GM18499 (cell line): Measurements from ENCODE around the gene IQCH.

ENCODE experiments used
- ATAC-seq: cut with Tn5 transposase; IDR thresholded peaks from one replicate; pipeline ENCODE4 v1.9.1; 2021; ENCODE audit warnings: moderate number of reproducible peaks; ENCODE audit not compliant: insufficient read depth, unreplicated experiment

The IQCH gene

DNA sequence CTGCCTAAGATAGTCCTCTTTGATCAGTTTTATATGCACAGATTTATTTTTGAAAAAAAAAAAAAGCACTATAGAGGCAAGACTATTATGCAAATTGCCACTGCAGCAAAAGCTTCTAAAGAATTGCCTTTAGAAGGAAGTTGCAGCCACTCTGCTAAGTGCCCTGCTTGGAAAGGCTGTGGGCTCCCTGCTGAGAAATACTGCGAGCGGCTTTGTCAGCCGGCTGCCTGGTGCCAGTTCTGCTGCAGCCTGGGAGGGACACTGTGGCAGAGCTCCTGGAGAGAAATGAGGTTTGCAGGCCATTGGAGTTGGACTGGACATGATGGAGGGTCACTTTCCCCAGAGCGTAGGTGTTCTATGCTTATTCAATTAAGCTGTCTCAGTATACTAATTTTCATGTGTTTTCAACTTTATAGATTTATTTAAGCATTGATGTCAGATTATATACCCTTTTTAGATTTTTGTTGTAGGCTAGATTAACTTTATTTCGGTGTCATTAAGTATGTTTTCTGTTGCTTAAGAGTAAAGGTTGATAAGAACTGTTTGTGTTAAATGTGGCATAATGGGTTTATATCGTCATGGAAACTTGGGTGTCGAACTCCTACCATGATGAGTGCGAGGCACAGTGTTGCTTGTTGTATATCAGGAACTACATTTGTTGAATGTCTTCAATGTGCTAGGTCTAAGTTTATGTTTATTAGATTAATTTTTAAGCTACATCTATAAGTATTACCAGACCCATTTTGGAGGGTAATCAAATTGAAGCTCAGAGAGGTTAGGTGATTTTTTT is 294.5 kb downstream of the IQCH start:
- no peak for ATAC-seq

GRCh38 chr15:67549736-67550135 is 295.1 kb downstream of the IQCH start:
- no peak for ATAC-seq

DNA sequence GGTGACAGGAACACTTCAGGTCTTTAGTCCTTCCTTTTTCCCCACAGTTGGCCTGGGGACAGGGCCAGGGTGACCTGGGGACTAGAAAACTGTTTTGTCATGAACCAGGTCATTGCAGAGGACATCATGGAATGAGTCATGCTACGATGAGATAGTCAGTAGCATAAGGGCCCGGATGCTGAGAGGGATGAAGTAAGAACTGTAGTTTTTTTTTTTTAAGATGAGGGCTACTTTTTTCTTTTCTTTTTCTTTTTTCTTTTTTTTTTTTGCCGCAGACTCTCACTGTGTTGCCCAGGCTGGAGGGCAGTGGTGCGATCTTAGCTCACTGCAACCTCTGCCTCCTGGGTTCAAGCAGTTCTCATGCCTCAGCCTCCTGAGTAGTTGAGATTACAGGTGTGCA is 295.9 kb downstream of the IQCH start:
- no peak for ATAC-seq

DNA sequence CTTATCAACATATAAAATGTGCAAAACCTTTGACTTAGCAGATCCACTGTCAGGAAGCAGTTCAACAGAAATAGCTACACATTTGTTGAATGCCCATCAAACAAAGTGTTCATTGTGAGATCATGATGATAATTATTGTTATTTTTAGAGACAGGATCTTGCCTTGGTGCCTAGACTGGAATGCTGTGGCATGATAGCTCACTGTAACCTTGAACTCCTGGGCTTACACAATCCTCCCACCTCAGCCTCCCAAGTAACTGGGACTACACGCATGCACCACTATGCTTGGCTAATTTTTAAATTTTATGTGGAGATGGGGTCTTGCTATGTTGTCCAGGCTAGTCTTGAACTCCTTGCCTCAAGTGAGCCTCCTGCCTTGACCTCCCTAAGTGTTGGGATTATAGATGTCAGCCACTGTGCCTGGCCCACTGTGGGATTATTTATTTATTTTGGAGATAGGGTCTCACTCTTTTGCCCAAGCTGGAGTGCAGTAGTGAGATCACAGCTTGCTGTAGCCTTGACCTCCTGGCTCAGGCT is 296.7 kb downstream of the IQCH start:
- ATAC-seq = no peak
